ENCODE results near the gene ZNF883.

DNA sequence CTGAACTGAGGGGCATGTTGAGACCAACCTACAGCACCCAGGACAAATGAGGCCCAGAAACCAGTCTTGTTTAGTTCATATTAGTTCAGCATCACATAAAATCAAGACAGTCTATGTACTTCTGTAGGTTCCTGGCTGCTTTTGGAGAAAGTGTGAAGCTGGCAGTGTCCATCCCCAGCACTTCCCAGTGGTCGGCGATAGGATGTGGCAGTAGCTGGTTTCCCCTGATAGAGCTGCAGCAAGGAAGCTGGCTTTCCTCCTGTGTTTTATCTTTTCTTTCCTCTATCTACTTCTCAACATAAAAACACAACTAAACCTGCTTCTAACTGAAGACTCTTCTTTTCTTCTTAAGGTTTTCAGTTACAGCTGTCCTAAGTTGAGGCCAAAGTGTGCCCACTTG lies 78.3 kb downstream of the ZNF883 start:
- TF ChIP-seq, protein P1, sequence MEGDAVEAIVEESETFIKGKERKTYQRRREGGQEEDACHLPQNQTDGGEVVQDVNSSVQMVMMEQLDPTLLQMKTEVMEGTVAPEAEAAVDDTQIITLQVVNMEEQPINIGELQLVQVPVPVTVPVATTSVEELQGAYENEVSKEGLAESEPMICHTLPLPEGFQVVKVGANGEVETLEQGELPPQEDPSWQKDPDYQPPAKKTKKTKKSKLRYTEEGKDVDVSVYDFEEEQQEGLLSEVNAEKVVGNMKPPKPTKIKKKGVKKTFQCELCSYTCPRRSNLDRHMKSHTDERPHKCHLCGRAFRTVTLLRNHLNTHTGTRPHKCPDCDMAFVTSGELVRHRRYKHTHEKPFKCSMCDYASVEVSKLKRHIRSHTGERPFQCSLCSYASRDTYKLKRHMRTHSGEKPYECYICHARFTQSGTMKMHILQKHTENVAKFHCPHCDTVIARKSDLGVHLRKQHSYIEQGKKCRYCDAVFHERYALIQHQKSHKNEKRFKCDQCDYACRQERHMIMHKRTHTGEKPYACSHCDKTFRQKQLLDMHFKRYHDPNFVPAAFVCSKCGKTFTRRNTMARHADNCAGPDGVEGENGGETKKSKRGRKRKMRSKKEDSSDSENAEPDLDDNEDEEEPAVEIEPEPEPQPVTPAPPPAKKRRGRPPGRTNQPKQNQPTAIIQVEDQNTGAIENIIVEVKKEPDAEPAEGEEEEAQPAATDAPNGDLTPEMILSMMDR (conservative IDR thresholded peaks at IDR 0.05; ENCODE audit: low read depth in 2 of 2): no peak
- no peak for TF ChIP-seq EZH2phosphoT487 (IDR thresholded peaks at IDR 0.05; ENCODE audit: unreplicated experiment)
- TF ChIP-seq, protein P2, sequence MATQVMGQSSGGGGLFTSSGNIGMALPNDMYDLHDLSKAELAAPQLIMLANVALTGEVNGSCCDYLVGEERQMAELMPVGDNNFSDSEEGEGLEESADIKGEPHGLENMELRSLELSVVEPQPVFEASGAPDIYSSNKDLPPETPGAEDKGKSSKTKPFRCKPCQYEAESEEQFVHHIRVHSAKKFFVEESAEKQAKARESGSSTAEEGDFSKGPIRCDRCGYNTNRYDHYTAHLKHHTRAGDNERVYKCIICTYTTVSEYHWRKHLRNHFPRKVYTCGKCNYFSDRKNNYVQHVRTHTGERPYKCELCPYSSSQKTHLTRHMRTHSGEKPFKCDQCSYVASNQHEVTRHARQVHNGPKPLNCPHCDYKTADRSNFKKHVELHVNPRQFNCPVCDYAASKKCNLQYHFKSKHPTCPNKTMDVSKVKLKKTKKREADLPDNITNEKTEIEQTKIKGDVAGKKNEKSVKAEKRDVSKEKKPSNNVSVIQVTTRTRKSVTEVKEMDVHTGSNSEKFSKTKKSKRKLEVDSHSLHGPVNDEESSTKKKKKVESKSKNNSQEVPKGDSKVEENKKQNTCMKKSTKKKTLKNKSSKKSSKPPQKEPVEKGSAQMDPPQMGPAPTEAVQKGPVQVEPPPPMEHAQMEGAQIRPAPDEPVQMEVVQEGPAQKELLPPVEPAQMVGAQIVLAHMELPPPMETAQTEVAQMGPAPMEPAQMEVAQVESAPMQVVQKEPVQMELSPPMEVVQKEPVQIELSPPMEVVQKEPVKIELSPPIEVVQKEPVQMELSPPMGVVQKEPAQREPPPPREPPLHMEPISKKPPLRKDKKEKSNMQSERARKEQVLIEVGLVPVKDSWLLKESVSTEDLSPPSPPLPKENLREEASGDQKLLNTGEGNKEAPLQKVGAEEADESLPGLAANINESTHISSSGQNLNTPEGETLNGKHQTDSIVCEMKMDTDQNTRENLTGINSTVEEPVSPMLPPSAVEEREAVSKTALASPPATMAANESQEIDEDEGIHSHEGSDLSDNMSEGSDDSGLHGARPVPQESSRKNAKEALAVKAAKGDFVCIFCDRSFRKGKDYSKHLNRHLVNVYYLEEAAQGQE (IDR thresholded peaks at IDR 0.05; ENCODE audit: unreplicated experiment): no peak

All from GM23338 (cell line).